Left ventricle myocardium inferior (tissue), 1 donor: ENCODE results near the gene SLC23A3. TPM values are rescaled to one million over a fixed set of nuclear protein-coding genes. Genes with fewer than 3 reads are reported as not detected.
A peak's percentile ranks its signal among the peaks of the same experiment; 100 is the strongest.

Experiments
- DNase-seq: peaks from one replicate; pipeline ENCODE4 v3.0.0-alpha.2; 2020
- H3K27ac ChIP-seq: fragments of 200-600 bp; replicated peaks from 2 replicates; pipeline ENCODE4 v1.8.0; 2021
- H3K27me3 ChIP-seq: fragments of 200-600 bp; 2 replicates; pipeline ENCODE4 v1.8.0; 2021; ENCODE audit warnings: low read depth
- H3K36me3 ChIP-seq: fragments of 200-600 bp; 2 replicates; pipeline ENCODE4 v1.8.0; 2021
- H3K4me1 ChIP-seq: fragments of 200-600 bp; 2 replicates; pipeline ENCODE4 v1.8.0; 2021
- H3K4me3 ChIP-seq: fragments of 200-600 bp; 2 replicates; pipeline ENCODE4 v1.8.0; 2021; ENCODE audit warnings: mild to moderate bottlenecking, moderate library complexity
- H3K9me3 ChIP-seq: fragments of 200-600 bp; replicated peaks from 2 replicates; pipeline ENCODE4 v1.8.0; 2021
- intact Hi-C: fragments of 100-400 bp; cut with micrococcal nuclease; formaldehyde crosslinking; loops from one replicate; pipeline ENCODE4 v1.11.0; 2022
- total RNA-seq: library from RNA; stranded (reverse); fragmentation: NEBNext Ultra II Directional; extraction: Animal tissue kit (Norgen Biotek cat#: 25700); gene quantifications from one replicate; pipeline ENCODE4 v1.2.1, GENCODE V29; 2021
- TF ChIP-seq, protein P1 (sequence below): fragments of 200-600 bp; IDR thresholded peaks from 2 replicates; pipeline ENCODE4 v1.8.0; 2021; ENCODE audit warnings: antibody characterized with exemption, mild to moderate bottlenecking, borderline replicate concordance
- donor health status: DM: no; HTN: yes; CAD: no; lungs with severe emphysema.

The SLC23A3 gene
- total RNA-seq, 1 donor from 2014 or later: 0.58 TPM

DNA sequence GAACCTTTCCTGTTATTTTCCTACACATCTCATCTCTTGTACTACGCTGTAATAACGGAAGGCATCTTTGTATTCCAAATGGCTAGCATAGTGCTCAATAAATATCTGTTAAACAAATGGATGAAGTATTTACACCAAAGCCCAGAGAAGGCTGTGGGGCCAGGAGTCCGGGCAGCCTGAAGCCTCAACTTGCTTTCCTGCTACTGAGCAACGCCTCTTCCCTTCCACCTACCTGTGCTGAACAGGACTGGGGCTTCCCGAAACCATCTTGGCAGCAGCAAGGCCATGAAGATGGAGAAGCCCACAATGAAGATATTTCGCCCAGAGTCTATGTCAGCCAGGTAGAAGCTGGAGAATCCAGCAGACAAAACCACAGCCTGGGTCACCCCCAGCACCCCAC, 6.7 kb downstream of the SLC23A3 start:
- TF ChIP-seq, protein P1, sequence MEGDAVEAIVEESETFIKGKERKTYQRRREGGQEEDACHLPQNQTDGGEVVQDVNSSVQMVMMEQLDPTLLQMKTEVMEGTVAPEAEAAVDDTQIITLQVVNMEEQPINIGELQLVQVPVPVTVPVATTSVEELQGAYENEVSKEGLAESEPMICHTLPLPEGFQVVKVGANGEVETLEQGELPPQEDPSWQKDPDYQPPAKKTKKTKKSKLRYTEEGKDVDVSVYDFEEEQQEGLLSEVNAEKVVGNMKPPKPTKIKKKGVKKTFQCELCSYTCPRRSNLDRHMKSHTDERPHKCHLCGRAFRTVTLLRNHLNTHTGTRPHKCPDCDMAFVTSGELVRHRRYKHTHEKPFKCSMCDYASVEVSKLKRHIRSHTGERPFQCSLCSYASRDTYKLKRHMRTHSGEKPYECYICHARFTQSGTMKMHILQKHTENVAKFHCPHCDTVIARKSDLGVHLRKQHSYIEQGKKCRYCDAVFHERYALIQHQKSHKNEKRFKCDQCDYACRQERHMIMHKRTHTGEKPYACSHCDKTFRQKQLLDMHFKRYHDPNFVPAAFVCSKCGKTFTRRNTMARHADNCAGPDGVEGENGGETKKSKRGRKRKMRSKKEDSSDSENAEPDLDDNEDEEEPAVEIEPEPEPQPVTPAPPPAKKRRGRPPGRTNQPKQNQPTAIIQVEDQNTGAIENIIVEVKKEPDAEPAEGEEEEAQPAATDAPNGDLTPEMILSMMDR: no peak
- H3K27me3 ChIP-seq: no peaks in the 10 kb centered on the region
- H3K36me3 ChIP-seq: no peaks in the 10 kb centered on the region
- intact Hi-C loops: loop anchor here (10.0 kb wide), 1 partner anchor 62 kb away; the partner anchor contains the start of genes ANKZF1 and ATG9A
- H3K4me1 ChIP-seq: peaks cover 15% of the 10 kb centered on the region
- H3K27ac ChIP-seq: no peak overlapping the region
- no peak for DNase-seq
- no peak overlapping the region for H3K4me3 ChIP-seq
- no peaks in the 10 kb centered on the region for H3K9me3 ChIP-seq

DNA sequence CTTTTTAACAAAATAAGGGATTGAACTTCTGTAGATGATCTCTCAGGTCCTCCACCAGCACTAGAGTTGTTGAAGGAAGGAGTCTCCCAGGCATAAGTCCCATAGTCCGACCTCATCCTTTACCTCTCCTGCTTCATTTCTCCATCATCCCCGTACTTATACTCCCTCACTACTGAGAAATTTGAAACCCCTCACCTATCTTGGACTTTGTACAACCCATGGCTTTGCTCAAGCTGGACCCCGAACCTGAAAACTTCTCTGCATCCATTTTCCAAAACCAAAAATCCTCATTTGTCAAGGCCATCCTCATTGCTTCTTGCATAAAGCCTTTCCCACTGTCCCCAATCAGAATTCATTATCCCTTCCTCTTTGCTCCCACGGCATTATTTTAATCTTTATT, 8.7 kb downstream of the SLC23A3 start:
- H3K27me3 ChIP-seq: no peaks in the 10 kb centered on the region
- no peak for DNase-seq
- intact Hi-C loops: loop anchor here (10.0 kb wide), 1 partner anchor 64 kb away; the partner anchor contains the start of genes ANKZF1 and ATG9A
- H3K9me3 ChIP-seq: no peaks in the 10 kb centered on the region
- H3K4me3 ChIP-seq: peak overlapping the region; percentile 74
- peak overlapping the region; percentile 98 for H3K27ac ChIP-seq
- peaks cover 14% of the 10 kb centered on the region for H3K36me3 ChIP-seq
- TF ChIP-seq, protein P1: no peak
- H3K4me1 ChIP-seq: peaks cover 15% of the 10 kb centered on the region

DNA sequence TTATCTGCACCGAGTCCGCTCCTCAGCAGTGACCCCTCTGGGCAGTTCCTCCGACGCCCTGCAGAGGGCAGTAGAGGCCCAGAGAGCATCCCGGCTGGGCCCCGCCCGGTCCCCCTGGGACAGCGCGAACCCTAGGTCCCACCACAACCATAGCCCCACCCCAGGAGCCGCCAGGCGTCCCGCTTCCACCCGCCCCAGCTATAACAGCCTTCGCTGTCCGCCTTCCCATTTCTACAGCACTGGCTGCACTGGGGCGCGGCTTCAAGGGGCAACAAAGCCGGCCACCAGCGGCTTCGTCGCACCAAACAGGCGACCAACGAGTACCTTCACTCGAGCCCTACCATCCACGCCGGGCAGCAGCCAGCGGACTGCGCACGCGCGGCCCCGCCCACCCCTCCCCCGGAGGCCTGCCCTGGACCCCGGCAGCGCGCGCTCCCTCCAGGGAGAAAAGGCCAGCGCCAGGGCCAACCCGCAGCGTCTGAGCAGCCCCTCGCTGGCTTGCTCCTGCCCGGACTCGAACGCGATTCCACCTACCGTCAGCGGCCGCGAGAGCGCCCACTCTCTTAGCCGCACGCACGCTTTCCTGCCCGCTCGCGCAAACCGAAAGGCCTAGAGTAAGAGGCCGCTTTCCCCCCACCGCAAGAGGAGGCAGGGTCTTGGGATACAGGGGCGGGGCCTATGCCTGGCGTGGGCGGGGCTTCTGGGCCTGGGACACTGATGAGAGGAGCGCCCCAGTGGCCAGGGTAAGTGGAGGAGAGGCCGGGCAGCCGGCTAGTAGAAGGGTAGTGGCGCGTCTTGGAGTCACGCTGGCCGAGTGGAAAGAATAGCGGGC, 9.4 kb downstream of the SLC23A3 start, which contains the start of gene NHEJ1:
Gene NHEJ1 (minus strand): TSS at position 630 of the 832 bp plus-strand sequence. CDS start 2,453 bp downstream, outside the sequence.
- no peaks in the 10 kb centered on the region for H3K27me3 ChIP-seq
- peaks cover 15% of the 10 kb centered on the region for H3K4me1 ChIP-seq
- H3K9me3 ChIP-seq: no peaks in the 10 kb centered on the region
- TF ChIP-seq, protein P1: no peak
- DNase-seq: peak; percentile 98
- peaks cover 21% of the 10 kb centered on the region for H3K36me3 ChIP-seq
- intact Hi-C loops: loop anchor here (10.0 kb wide), 1 partner anchor 64 kb away; the partner anchor contains the start of genes ANKZF1 and ATG9A
- H3K27ac ChIP-seq: peak within 1 kb of the TSS; percentile 98
- H3K4me3 ChIP-seq: peak within 1 kb of the TSS; percentile 74

DNA sequence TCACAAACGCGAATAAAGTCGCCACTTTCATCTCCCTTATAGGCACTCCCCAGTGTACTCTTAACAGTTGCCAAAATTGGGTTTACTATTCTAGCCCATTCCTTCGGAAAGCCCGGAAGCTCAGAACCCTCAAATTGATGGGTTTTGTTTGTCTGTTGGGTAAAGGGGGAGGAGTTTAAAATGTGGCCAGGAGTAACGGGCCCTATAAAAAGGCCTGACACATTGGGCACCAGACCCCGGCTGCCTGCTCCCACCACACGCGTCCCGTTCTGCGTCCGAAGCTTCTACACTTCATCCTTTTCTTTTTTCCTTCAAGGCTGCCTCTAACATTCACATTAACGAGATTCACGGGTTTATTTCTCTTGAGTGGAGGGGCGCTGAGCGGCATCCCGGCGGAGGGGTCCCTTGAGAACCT, 10.1 kb downstream of the SLC23A3 start:
- peak overlapping the region; percentile 74 for H3K4me3 ChIP-seq
- H3K27me3 ChIP-seq: no peaks in the 10 kb centered on the region
- H3K36me3 ChIP-seq: peaks cover 21% of the 10 kb centered on the region
- peak overlapping the region; percentile 98 for H3K27ac ChIP-seq
- intact Hi-C loops: loop anchor here (10.0 kb wide), 1 partner anchor 65 kb away; the partner anchor contains the start of genes ANKZF1 and ATG9A
- H3K9me3 ChIP-seq: no peaks in the 10 kb centered on the region
- peaks cover 15% of the 10 kb centered on the region for H3K4me1 ChIP-seq
- TF ChIP-seq, protein P1: no peak
- DNase-seq: no peak

DNA sequence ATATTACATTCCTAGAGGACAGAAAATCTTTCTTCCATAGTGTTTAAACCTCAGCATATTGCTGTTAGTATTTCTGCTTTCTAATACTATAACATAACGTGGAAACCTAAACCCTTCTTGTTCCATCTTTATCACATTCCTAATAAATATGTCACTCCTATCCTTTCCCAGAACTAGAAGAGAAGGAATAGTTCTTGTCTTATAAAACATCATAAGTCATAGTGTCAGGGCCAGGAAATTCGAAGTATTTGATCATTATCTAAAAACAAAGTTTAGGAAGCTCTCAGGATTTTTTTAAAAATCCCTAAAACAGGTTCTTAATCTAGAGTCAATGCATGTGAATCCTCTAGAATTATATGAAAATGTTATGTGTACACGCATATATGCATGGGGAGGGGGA, 11.2 kb downstream of the SLC23A3 start:
- Histone ChIP-seq H3K4me3 (no peak overlapping the region), H3K4me1 (peaks cover 15% of the 10 kb centered on the region), H3K27ac (no peak overlapping the region), H3K36me3 (peaks cover 30% of the 10 kb centered on the region), H3K27me3 (no peaks in the 10 kb centered on the region), H3K9me3 (no peaks in the 10 kb centered on the region)
- DNase-seq: no peak
- intact Hi-C loops: no loop called here
- TF ChIP-seq, protein P1: no peak
